Measurements from ENCODE around the gene BCL2L1.

DNA sequence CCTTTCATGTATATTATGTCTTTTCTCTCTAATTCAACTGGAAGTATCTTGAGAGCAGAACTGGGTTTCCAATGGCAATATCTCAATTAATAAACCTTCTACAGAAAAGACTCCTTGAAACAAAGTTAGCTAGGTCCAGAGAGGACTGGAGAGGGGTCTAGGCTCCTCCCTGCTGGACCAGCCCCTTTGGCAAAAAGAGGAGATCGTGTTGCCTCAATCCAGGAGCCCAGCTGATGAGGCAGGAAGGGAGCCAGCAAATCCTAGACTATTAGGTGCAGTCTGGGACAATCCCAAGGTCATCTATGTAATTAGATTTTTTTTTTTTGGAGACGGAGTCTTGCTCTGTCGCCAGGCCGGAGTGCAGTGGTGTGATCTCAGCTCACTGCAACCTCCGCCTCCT is 21.9 kb downstream of the BCL2L1 start:
- TF ChIP-seq CTCF (conservative IDR thresholded peaks at IDR 0.05; ENCODE audit: low read depth, low read length): no peak
- TF ChIP-seq EZH2phosphoT487 (IDR thresholded peaks at IDR 0.05; ENCODE audit: borderline replicate concordance, low read length): no peak

Measured in PC-3 (cell line).